GM18520 (cell line): Measurements from ENCODE around the gene PDE3B.
"Not testable (repeated sequence)": the region's sequence is repeated elsewhere in the genome, so short reads cannot be mapped to it uniquely, and the experiment has no call there.

Source experiments
- ATAC-seq: cut with Tn5 transposase; IDR thresholded peaks from one replicate; pipeline ENCODE4 v1.9.1; 2021; ENCODE audit not compliant: unreplicated experiment

The PDE3B gene

GRCh38 chr11:14673824-14674405, 30.3 kb downstream of the PDE3B start:
- no peak for ATAC-seq

- ATAC-seq = no peak
Observed at GRCh38 chr11:14676068-14676467, 32.5 kb downstream of the PDE3B start.

GRCh38 chr11:14677146-14677545, 33.5 kb downstream of the PDE3B start:
- no peak for ATAC-seq

- no peak for ATAC-seq
Observed at GRCh38 chr11:14678350-14678749, 34.7 kb downstream of the PDE3B start.

GRCh38 chr11:14679662-14680061, 36.1 kb downstream of the PDE3B start:
- no peak for ATAC-seq

- ATAC-seq = not testable (repeated sequence)
Observed at GRCh38 chr11:14684234-14684915, 40.8 kb downstream of the PDE3B start.

GRCh38 chr11:14687456-14687855, 43.9 kb downstream of the PDE3B start:
- ATAC-seq = no peak

GRCh38 chr11:14687943-14688627, 44.5 kb downstream of the PDE3B start:
- ATAC-seq = no peak

- ATAC-seq = not testable (repeated sequence)
Observed at GRCh38 chr11:14695656-14696055, 52.1 kb downstream of the PDE3B start.

GRCh38 chr11:14698771-14699170, 55.2 kb downstream of the PDE3B start:
- no peak for ATAC-seq

GRCh38 chr11:14700593-14700992, 57.0 kb downstream of the PDE3B start:
- no peak for ATAC-seq

GRCh38 chr11:14702760-14703159, 59.2 kb downstream of the PDE3B start:
- ATAC-seq = no peak

GRCh38 chr11:14703731-14704130, 60.1 kb downstream of the PDE3B start:
- ATAC-seq = no peak

- ATAC-seq = no peak
Observed at GRCh38 chr11:14705067-14705466, 61.5 kb downstream of the PDE3B start.

GRCh38 chr11:14713496-14714244, 70.1 kb downstream of the PDE3B start:
- ATAC-seq = no peak

GRCh38 chr11:14715669-14716068, 72.1 kb downstream of the PDE3B start:
- ATAC-seq = not testable (repeated sequence)

GRCh38 chr11:14722496-14722895, 78.9 kb downstream of the PDE3B start:
- ATAC-seq = no peak

- ATAC-seq = no peak
Observed at GRCh38 chr11:14725150-14725549, 81.5 kb downstream of the PDE3B start.

GRCh38 chr11:14727215-14727614, 83.6 kb downstream of the PDE3B start:
- ATAC-seq = no peak

GRCh38 chr11:14727746-14728145, 84.1 kb downstream of the PDE3B start:
- ATAC-seq = no peak

- not testable (repeated sequence) for ATAC-seq
Observed at GRCh38 chr11:14740539-14740938, 96.9 kb downstream of the PDE3B start.

- no peak for ATAC-seq
Observed at GRCh38 chr11:14741195-14741594, 97.6 kb downstream of the PDE3B start.
